Measurements from ENCODE around the gene FAM234A. TPM values are rescaled to one million over a fixed set of nuclear protein-coding genes. Genes with fewer than 3 reads are reported as not detected.
"Not testable (repeated sequence)": the region's sequence is repeated elsewhere in the genome, so short reads cannot be mapped to it uniquely, and the experiment has no call there.

The FAM234A gene
- total RNA-seq, 1 experiment from 2014 or later, result 44.0 TPM

DNA sequence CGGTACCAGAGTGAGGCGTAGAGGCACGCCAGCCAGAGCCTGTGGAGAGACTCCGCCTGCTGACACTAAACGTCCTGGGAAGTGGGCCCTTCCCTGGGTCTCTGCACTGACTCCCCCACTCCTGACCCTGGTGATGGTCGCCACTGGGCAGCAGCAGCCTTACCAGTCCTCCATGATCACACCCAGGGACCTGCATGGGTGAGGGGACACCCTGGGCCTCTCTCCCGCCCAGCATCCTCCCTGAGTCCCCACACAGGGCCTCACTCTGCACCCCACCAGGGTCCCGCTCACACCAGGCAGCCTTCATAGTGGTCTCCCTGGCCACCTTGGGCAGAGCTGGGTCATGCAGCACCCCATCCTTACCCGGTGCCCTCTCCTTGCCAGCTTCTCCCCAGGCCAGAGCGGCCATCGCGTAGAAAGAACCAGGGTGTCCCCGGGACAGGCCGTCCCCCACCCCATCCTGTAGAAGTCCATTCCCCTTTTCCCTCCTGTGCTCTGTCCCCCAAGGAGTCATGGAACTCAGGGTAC, 30.4 kb downstream of the FAM234A start:
- no peak for DNase-seq (ENCODE audit: low spot score)

DNA sequence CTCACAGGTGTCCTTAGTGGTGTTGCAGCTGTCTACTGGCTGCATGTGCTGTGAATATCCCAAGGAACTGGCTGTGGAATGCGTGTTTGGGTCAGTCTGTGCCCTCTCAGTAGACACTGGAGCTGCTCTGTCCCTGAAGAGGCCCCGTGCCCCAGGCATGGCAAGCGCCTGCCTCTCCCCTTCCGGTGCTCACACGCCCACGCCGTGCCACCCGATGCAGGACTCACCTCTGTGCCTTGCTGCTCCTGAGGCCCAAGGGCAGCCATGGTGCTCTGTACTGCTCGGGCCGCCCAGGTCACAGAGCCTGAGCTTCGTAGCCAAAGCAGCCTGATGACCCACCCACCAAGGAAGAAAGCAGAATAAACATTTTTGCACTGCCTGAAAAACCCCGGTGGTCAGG, 31.1 kb downstream of the FAM234A start:
- DNase-seq (ENCODE audit: low spot score), result peak; percentile 44

DNA sequence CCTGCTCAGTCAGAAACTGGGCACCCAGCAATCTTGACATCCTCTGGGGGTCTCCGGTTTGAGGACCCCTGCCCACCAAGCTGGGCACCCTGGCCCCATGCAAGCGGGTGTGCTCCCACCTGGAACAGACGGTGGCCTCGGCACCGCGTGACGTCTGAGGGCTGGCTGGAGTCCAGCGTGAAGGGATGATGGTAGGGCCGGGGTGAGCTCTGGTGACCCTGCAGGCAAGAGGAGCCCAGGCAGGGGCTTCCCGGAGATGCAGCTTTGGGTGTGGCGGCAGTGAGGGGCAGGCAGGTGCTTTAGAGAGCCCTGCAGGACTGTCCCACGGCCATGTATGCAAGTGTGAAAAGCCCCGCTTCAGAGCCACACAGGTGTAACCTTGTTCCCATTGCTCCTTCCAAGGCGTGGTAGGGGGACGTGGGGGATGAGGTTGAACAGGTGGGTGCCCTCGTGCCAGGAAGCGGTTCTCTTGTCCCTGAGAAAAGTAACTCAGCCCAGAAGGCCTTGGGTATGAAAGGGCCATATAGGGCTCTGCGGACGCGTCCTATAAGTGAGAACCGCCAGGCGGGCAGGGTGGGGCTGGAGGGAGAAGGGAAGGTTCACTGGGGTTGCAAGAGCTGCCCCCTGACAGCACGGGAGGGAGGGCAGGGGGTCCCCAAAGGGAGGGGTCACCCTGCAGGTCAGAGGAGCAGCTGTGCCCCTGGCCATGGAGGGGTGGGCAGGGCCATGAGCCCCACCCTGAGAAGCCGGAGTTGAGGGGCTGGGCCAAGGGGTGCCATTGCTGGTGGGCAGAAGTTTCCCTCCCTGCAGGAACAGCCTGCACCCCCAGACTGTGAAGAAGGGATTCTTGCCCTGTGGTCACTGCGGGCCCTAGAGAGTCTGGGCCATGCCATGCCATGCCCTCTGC, 31.9 kb downstream of the FAM234A start:
- DNase-seq (ENCODE audit: low spot score), result no peak

- not testable (repeated sequence) for DNase-seq (ENCODE audit: low spot score)
Measured at GRCh38 chr16:267562-267961, 32.9 kb downstream of the FAM234A start.

DNA sequence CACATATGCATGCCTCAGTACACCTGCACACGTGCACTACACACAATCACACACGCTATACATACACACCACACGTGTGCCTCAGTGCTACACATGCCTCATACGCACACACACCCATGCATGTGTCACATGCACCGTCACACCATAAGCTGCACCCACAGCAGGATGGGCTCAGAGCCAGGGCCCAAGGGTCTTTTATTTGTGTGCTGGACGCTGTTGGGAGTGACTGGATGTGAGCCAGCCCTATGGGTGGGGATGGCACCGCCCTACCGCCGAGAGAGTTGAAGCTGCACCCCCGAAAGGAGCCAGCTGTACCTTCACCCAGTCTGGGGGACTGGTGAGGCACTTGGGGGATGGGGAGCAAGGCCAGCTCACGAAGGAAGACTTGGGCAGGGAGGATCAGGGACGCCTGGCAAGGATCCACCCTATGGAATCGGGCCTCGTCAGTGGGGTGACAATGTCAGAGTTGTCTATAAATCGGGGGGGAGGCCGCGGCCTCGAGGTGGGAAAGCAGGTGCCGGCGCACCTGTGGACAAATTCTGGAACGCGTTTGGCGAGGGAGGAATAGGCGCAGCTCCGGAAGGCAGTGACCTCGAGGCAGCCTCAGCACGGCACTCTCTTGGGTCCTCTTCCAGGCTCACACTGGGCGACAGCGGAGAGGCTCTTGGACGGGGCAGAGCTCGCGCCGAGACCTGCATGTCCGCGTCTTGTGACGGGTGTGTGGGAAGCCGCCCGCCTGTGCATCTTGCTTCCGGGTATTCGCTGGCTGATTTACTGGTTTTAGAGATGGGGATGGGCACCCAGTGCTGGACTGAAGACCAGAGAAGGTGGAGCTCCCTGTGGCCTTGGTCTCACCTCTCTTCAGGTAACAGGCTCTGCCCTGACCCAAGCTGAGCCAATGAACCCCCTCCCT, 33.8 kb downstream of the FAM234A start:
- DNase-seq (ENCODE audit: low spot score), result peak; percentile 72

DNA sequence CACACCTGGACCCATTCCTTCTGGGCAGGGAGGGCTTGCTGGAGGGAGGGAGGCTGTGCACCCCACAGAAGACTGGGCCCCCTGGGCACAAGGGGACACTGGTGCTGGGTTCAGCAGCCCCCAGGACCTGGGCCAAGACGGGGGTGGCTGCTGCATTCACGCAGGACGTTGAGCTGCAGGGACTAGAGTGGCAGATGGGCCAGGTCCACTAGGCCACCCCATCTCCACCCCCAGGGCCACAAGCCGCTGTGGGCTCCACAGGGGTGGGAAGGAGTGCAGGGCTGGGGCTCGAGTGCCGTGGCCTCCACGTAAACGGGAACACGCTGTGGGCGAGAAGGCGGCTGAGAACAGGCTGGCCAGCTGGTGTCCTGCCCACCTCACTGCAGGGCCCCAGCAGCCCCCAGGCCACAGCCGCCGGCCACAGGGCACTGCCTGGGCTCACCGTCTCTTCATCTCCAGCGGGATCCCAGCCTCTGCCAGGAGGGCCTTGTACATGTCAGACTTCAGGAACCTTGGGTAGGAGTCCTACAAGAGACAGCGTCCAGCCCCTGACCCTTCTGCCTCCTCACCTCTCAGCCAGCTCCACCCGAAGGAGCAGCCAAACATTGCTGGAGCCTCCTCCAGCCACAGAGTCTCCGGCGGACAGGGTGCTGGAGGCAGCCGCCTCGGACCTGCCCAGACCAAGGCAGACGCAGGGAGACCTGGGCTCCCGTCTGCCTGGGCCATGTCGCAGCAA, 34.6 kb downstream of the FAM234A start:
- DNase-seq (ENCODE audit: low spot score), result no peak

DNA sequence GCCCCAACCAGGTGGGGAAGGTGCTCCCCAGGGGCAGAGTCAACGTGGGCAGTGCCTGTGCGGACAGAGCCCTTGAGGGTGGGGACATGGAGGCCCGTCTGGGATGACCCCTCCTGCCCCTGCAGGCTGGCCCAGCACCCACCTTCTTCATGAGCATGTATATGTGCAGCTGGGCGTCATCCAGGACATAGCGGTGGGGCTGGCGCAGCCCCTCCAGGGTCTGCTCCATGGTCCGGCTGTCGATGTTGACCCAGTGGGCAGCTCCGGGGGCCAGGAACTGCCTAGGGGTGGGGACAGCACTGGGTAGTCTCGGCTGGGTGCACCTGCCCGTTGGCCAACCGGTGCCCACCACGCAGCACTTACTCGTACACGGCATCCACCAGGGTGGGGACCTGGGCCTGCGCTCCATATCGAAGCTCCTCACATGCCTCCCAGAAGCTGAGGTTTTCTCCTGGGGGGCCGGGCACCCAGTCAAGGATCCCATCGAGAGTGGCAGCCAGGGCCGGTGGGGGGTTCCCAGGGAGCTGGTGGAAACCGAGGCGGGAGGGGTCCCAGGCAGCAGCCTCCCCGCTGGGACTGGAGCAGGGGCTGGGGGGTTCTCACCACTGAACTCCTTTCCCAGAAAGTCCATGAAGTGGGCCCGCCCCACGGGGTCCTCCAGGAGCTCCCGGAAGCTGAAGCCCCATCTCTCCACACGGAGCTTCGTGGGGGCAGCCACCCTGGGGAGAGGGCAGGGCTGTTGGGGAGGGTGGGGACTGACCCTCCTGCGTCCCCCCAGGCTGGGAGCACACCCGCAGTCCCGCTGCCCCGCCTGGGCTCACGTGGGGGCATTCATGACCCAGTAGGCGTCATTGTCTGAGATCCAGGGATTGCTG, 36.0 kb downstream of the FAM234A start:
- no peak for DNase-seq (ENCODE audit: low spot score)

DNA sequence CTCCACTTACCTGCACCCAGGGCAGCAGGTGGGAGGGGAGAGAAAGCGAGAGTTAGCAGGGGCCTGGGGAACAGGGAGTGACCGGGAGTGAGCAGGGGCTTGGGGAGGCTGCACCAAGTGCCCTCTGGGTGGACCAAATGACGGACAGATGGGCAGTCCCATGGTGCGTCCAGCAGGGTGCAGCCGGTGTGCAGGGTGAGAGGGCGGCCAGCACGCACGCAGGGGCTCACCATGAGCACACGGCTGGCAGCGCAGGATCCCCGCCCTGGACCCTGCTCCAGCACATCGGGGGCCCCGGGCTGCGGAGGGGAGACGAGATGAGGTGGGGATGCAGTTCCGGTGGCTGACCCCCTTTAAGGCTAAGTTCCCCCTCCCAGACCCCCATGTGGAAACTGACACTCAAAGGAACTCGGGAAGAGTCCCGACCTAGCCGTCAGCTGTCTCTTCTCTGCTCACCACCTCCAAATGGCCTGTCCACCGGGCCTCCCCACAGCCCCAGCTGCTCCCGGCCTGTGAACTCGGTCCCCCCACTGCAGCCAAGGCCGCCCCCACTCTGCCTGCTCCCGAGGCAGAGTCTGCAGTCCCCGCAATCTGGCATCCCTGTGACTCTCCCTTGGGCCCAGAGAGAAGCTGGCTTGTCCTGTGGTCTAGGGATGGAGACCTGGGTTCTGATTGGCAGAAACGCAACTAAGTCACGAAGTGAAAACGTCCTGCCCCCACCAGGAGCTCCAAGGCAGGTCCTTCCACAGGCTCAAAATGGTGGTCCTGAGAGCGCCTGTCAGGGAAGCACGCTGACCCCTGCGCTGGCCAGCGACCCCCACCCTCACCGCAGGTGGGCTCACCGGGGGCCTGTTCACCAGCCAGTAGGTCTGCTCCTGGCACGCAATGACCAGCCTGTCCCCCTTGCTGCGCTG, 38.3 kb downstream of the FAM234A start:
- DNase-seq (ENCODE audit: low spot score), result no peak

DNA sequence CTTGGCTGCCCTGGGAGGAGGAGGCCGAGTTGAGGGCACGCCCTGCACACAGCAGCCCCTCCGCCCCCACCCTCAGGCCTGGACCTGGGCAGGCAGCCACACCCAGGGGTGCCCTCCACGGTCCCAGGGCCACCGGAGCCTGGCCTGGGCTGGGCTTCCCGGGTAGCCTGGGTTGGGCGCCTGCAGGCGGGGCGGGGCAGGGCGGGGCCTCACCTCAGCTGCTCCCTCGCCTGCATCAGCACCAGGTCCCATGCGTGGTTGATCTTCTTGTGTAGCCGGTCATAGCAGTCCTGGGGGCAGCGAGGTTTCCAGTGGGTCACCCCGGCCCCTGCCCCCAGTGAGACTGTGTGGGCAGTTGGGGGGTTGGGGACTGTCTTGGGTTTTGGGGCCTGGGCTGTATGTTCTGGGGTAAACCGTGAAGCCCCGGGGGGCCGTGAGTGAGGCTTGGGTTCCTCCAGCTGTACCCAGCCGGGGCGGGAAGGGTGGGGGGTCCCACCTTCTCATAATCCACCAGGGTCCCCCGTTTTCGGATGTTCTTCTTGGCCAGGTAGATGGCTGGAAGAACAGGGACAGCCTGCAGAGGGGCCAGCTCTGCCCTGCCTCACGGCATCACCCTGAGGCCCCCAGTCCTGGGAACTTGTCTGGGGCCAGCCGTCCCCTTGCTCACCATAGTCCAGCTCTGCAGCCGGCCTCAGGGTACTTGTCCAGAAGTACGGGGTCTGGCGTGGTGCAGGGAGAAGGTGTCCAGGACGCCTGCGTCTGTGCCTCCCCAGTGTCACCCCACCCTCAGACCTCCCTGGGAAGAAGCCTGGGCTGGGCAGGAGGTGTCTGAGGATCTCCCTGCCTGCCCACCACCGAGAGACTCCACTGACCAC, 39.2 kb downstream of the FAM234A start:
- peak; percentile 29 for DNase-seq (ENCODE audit: low spot score)

- peak; percentile 25 for DNase-seq (ENCODE audit: low spot score)
Measured at GRCh38 chr16:275041-275641, 40.5 kb downstream of the FAM234A start.

DNA sequence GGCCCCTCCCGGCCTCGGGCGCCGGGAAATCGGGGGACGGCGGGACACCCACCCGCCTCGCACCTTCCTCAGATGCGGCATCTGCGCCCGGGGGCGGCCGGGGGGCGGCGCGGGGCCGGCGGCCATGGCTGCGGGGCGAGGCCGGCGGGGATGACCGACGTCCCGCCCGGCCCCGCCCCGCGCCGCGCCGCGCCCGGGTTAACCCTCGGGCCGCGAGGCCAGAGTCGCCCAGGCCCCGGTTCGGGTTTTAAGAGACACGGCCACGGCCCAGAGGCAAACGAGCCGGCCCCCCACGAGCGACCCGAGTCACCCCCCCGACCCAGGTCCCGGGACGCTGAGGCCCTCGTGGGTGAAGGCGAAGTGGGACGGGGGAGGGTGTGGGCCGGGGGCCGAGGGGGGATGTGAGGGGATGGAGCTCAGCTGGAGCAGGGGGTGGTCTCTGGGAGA, 41.2 kb downstream of the FAM234A start, which contains the start of gene RGS11:
RGS11 (minus strand) TSS at position 159 of the 447 bp plus-strand sequence; CDS start at position 126, 33 bp downstream.
- no peak for DNase-seq (ENCODE audit: low spot score)

GRCh38 chr16:276426-277077, 41.9 kb downstream of the FAM234A start:
- DNase-seq (ENCODE audit: low spot score), result no peak

- peak; percentile 72 for DNase-seq (ENCODE audit: low spot score)
Measured at GRCh38 chr16:278863-279366, 44.3 kb downstream of the FAM234A start.

GRCh38 chr16:279531-279930, 44.9 kb downstream of the FAM234A start:
- DNase-seq (ENCODE audit: low spot score), result no peak

GRCh38 chr16:280005-280460, 45.4 kb downstream of the FAM234A start:
- no peak for DNase-seq (ENCODE audit: low spot score)

DNA sequence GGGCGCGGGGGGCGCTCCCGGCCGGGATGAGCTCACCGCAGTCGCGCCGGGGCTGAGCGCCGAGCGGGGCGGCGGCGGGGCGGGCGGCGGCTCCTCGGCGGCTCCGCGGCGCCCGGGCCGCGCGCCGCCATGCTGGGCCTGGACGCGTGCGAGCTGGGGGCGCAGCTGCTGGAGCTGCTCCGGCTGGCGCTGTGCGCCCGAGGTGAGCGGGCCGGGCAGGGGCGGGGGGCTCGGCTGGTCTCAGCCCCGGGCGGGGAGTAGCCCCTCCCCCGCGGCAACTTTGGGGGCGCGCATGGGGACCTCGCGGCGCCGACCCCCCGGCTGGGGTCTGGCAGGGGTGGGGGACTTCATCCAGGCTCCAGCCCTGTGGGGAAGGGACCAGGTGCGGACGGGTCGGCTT, 45.9 kb downstream of the FAM234A start, which contains the start of gene ARHGDIG:
ARHGDIG (plus strand) TSS at position 40 of the 400 bp plus-strand sequence; CDS start at position 130, 90 bp downstream.
- no peak for DNase-seq (ENCODE audit: low spot score)

All from HT-29 (cell line).